GM10248 (cell line): ENCODE data around the gene HSPA12A.

Experiments
- CTCF ChIA-PET: fragments of 300-600 bp; sonication (Branson Sonifier 250); formaldehyde crosslinking; extraction: SDS; loops from one replicate; lab custom pipeline; 2021; ENCODE audit warnings: antibody characterized with exemption; lab: Yijun Ruan, JAX
- POLR2A ChIA-PET: fragments of 350-650 bp; sonication (Branson Sonifier 250); formaldehyde crosslinking; extraction: SDS; loops from one replicate; lab custom pipeline; 2020; ENCODE audit warnings: antibody characterized with exemption; lab: Yijun Ruan, JAX
- DNase-seq: peaks from one replicate; pipeline ENCODE4 v3.0.0; 2012; ENCODE audit errors: extremely low spot score
- TF ChIP-seq, protein P1 (sequence below): IDR thresholded peaks from 2 replicates; pipeline ENCODE4 v1.5.1; 2012; ENCODE audit warnings: mild to moderate bottlenecking, low read depth; ENCODE audit errors: extremely low read depth, missing control alignments, control extremely low read depth

HSPA12A gene

DNA sequence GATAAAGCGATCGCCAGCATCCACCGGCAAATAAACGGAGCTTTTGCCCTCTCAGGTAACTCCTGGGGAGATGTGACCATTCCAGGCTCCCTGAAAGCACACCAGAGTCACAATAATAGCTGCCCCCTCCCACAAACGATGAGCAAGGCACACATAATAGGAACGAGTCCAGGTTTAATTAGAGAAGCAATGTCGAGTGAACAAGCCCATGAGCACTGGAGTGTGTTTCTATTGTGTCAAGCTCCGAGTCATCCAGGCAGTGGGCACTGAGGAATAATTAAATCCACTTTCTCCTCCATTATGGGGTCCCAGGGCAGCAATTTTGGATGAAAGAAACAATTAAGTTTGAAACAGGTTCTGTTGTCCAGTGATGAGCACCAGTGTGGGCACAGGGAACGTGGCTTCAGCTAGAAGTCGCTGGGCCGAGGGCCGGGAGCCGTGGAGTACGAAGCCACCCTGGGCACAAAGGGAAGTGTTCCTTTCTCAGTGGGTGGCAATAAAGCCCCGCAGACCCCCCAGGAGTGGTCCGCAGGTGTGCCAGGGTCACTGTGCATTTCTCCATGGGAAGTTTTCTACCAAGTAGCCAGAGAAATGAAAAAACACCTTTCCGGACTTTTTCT lies 109.7 kb downstream of the HSPA12A start:
- TF ChIP-seq, protein P1, sequence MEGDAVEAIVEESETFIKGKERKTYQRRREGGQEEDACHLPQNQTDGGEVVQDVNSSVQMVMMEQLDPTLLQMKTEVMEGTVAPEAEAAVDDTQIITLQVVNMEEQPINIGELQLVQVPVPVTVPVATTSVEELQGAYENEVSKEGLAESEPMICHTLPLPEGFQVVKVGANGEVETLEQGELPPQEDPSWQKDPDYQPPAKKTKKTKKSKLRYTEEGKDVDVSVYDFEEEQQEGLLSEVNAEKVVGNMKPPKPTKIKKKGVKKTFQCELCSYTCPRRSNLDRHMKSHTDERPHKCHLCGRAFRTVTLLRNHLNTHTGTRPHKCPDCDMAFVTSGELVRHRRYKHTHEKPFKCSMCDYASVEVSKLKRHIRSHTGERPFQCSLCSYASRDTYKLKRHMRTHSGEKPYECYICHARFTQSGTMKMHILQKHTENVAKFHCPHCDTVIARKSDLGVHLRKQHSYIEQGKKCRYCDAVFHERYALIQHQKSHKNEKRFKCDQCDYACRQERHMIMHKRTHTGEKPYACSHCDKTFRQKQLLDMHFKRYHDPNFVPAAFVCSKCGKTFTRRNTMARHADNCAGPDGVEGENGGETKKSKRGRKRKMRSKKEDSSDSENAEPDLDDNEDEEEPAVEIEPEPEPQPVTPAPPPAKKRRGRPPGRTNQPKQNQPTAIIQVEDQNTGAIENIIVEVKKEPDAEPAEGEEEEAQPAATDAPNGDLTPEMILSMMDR = no peak
- no peak for DNase-seq
- ChIA-PET POLR2A (no interaction called here), CTCF (no interaction called here)

DNA sequence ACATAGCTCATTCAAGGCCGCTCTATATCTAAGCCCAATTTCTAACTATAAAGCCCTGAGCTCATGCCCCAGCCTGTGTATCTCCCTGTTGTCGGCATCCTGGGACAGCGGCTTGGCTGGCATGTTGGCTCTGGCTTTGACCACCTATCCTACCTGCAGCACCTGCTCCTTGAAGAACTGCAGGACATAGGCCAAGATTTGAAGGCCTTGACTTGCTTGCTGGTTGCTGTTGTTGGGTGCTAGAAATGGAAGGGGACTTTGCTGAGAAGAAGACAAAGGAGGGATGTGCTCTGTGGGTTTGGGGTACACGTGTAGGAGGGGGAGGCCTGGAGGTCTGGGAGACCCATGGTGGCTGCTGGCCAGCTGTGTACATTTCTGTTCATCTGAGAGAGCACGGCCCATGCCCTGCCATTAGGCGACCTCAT lies 110.5 kb downstream of the HSPA12A start:
- DNase-seq = no peak
- TF ChIP-seq, protein P1 = no peak
- ChIA-PET CTCF (no interaction called here), POLR2A (no interaction called here)

DNA sequence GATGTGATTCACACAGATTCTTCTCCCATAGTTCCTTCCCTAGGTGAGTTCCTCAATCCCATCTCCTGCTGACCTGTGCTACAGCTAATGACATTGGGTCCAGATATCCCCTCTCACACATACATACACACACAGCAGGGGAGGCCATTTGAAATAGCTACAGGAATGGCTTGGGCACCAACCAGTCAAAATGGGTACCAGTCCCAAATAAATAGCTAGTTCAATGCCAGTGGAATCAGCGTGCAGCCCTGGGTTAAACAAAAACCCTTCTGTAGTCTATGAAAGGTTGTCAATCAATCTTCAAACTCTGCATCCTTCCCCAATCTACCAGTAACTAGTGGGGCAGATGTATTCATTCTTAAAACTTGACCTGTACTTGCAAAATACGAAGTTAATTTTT lies 112.3 kb downstream of the HSPA12A start:
- TF ChIP-seq, protein P1 = no peak
- POLR2A ChIA-PET = no interaction called here
- DNase-seq = no peak
- CTCF ChIA-PET = interaction anchor here (1.5 kb wide), 1 partner anchor 10 kb away, joined by 5 read pairs; the partner anchor contains the start of gene PNLIPRP2

DNA sequence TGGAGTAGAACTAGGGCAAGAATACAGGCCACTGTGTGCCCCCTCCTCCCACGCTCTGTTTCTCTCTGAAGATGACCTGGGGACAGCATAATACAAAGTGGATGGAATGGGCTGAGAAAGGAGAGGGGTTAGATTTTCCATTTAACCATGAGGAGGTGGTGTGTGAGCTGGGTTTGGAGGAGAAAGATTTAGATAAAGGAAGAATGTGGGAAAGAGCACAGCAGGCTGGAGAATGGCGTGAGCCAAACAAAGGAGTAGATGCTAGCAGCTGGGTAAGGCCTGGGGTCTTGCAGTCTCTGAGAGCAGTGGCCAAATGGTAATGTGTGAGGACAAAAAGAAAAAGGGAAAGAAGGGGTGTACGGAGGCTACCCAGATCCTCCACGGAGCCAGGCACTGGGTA lies 113.0 kb downstream of the HSPA12A start:
- CTCF ChIA-PET = interaction anchor here (1.5 kb wide), 1 partner anchor 9 kb away, joined by 5 read pairs; the partner anchor contains the start of gene PNLIPRP2
- DNase-seq = no peak
- TF ChIP-seq, protein P1 = no peak
- POLR2A ChIA-PET = no interaction called here

DNA sequence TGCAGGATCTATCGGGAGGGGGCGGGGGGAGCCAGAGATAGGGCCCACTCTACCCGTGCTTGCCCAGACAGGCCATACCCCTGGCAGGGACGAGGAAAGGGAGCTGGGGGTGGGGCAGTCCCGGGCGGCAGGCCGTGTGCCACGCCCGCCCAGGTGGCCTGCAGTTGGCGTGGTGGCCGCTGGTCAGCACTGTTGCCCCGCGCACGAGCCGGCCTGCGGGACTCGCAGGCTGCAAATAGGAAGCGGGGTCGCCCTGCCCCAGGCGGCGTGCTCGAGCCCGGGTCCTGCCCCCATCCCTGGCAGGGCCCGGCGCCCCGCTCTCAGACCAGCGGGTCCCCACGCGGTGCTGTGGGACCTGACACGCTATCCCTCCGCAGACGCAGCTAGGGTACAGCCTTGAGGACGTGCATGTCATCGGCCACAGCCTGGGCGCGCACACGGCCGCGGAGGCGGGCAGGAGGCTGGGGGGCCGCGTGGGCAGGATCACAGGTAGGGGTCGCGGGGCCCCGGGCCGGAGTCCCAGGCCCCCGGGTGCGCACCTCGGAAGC lies 114.9 kb downstream of the HSPA12A start:
- POLR2A ChIA-PET = no interaction called here
- no peak for DNase-seq
- CTCF ChIA-PET = interaction anchor here (1.1 to 1.3 kb wide), 2 partner anchors 11 to 21 kb away, joined by 3 read pairs; no protein-coding TSS in a partner anchor
- TF ChIP-seq, protein P1 = no peak

DNA sequence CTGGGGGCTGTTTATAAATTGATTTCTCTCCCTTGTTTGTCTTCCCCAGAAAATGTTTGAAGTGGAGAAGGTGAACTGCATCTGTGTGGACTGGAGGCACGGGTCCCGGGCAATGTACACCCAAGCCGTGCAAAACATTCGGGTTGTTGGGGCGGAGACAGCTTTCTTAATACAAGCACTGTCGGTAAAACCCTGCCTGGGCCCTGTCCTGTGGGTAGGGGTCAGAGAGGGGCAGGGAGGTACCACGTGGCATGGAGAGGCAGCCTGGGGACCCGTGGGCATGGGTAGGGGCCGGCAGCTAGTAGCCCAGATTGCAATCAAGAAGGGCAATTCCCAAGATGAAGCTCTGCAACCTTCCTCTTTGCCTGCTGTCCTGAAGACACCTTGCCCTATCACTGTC lies 115.6 kb downstream of the HSPA12A start:
- CTCF ChIA-PET = interaction anchor here (1.1 to 1.6 kb wide), 3 partner anchors 10 to 55 kb away, joined by 3 to 6 read pairs (median 3); no protein-coding TSS in a partner anchor
- TF ChIP-seq, protein P1 = no peak
- POLR2A ChIA-PET = no interaction called here
- DNase-seq = no peak
